Pancreas (tissue), 10 donors: ENCODE results near the gene AUH. TPM values are rescaled to one million over a fixed set of nuclear protein-coding genes. Genes with fewer than 3 reads are reported as not detected.
A peak's percentile ranks its signal among the peaks of the same experiment; 100 is the strongest.
"Not testable (repeated sequence)": the region's sequence is repeated elsewhere in the genome, so short reads cannot be mapped to it uniquely, and the experiment has no call there.

Experiments
- ATAC-seq, 4 donors: fragments of 200-7000 bp; cut with Tn5 transposase; one replicate each; pipeline versions ENCODE4 v1.8.0 to v1.9.1; 2020; ENCODE audit warnings: mild to moderate bottlenecking in 4 of 4, moderate library complexity in 4 of 4
- DNase-seq, 6 donors: peaks; one replicate each; pipeline ENCODE4 v3.0.0-alpha.2; 2020
- FAIRE-seq: peaks from 2 replicates; lab custom pipeline; 2012; peaks lifted over from hg19 to GRCh38; lab: Jason Lieb, UNC
- H3K27ac ChIP-seq, 4 donors: fragments of 200-600 bp; sonication (generic); 1 replicate in 3 of 4; 2 replicates in 1 of 4; pipeline versions ENCODE4 v1.5.0 to v1.8.0; 2020
- H3K27me3 ChIP-seq, 4 donors: fragments of 200-600 bp; one replicate each; pipeline ENCODE4 v1.8.0; 2021
- H3K36me3 ChIP-seq, 3 donors: fragments of 200-600 bp; sonication (generic) in 1 of 3; one replicate each; pipeline versions ENCODE4 v1.5.0 to v1.8.0; 2020 to 2021
- H3K4me1 ChIP-seq, 3 donors: fragments of 200-600 bp; one replicate each; pipeline ENCODE4 v1.8.0; 2021
- H3K4me3 ChIP-seq, 4 donors: fragments of 200-600 bp; sonication (generic) in 2 of 4; one replicate each; pipeline versions ENCODE4 v1.5.0 to v1.8.0; 2020 to 2021
- H3K9me3 ChIP-seq, 4 donors: fragments of 200-600 bp; one replicate each; pipeline ENCODE4 v1.8.0; 2021
- CTCF ChIP-seq, 4 donors: fragments of 200-600 bp; sonication (generic) in 3 of 4; IDR thresholded peaks; one replicate each; pipeline versions ENCODE4 v1.5.0 to v1.8.0; 2021; ENCODE audit warnings: antibody characterized with exemption in 4 of 4
- WGBS, 2 donors: extraction: QIAGEN DNeasy Blood & Tissue Kit; methylation state at CpG; one replicate each; pipeline ENCODE4 v1.1.7; 2013; 5-methylcytosine and 5-hydroxymethylcytosine counted together
- intact Hi-C, 3 donors: fragments of 100-400 bp; cut with DNase I; formaldehyde crosslinking; loops; one replicate each; pipeline versions ENCODE4 v1.11.1 to v1.14.2; 2022
- polyA plus RNA-seq, 2 donors: library from polyadenylated mRNA; stranded (reverse); fragments of 200-250 nt; gene quantifications; one replicate each; pipeline ENCODE4 v1.2.3, GENCODE V29; 2013
- total RNA-seq, 6 donors: library from RNA; stranded (reverse); fragmentation: NEBNext Ultra II Directional in 4 of 6; extraction: Animal tissue kit (Norgen Biotek cat#: 25700) in 4 of 6; gene quantifications; one replicate each; pipeline versions ENCODE4 v1.2.1 to v1.2.4, GENCODE V29; 2021 to 2023
- donor health status: healthy with polysubstance abuse.
- donor health status: DM: no; HTN: no; CAD: no; lungs with moderate emphysema.
- donor health status: DM: no; HTN: no; CAD: no.
- donor health status: control.
- donor health status: control.
- donor health status: Bipolar disorder and iron deficiency.
- donor health status: DM: yes; HTN: yes; CAD: no.
- donor health status: DM: no; HTN: no; CAD: no.
- donor health status: DM: no; HTN: no; CAD: no.
- donor health status: DM: yes; HTN: yes; CAD: no.

AUH gene
- total and polyA plus RNA-seq, 8 donors, result 11.2 to 19.5 (median 14.7) TPM

GRCh38 chr9:91200692-91201336, 160.9 kb downstream of the AUH start:
- H3K36me3 ChIP-seq, result no peaks in the 10 kb centered on the region
- no peak overlapping the region for H3K27ac ChIP-seq
- 97 to 98% methylated on average over 2 of the region's 2 CpGs for WGBS, 2 donors
- DNase-seq, result no peak
- ATAC-seq, result no peak
- H3K4me1 ChIP-seq, result peaks cover 22 to 36% (median 23%) of the 10 kb centered on the region in 3 donors
- no peak overlapping the region for H3K4me3 ChIP-seq
- no peak for FAIRE-seq
- H3K27me3 ChIP-seq, result no peaks in the 10 kb centered on the region
- no peak for TF ChIP-seq CTCF (IDR thresholded peaks at IDR 0.05)
- intact Hi-C loops, result no loop called here
- H3K9me3 ChIP-seq, result no peaks in the 10 kb centered on the region

- intact Hi-C loops, result loop anchor here in 1 of 3 donors (10.0 kb wide), 1 partner anchor 225 kb away; the partner anchor contains the start of gene NFIL3
- Histone ChIP-seq H3K27ac (peak overlapping the region in 2 of 4 donors; percentile 99 to 100), H3K27me3 (no peaks in the 10 kb centered on the region), H3K36me3 (no peaks in the 10 kb centered on the region), H3K4me1 (peaks cover 30 to 45% (median 31%) of the 10 kb centered on the region in 3 donors), H3K9me3 (no peaks in the 10 kb centered on the region), H3K4me3 (no peak overlapping the region)
- DNase-seq (no peak), FAIRE-seq (peak; percentile 45), ATAC-seq (no peak)
- 59 to 63% methylated on average over 1 of the region's 1 CpG for WGBS, 2 donors
- TF ChIP-seq CTCF (IDR thresholded peaks at IDR 0.05), result no peak
Measured at GRCh38 chr9:91199739-91200497, 161.8 kb downstream of the AUH start.

- not testable (repeated sequence) for H3K27me3 ChIP-seq, DNase-seq, H3K36me3 ChIP-seq, FAIRE-seq, ATAC-seq, H3K9me3 ChIP-seq, H3K4me3 ChIP-seq
- intact Hi-C loops, result loop anchor here in 1 of 3 donors (10.0 kb wide), 1 partner anchor 226 kb away; the partner anchor contains the start of gene NFIL3
- Histone ChIP-seq H3K4me1 (peaks cover 34 to 53% (median 41%) of the 10 kb centered on the region in 3 donors), H3K27ac (peak overlapping the region in 3 of 4 donors; percentile 53 to 100 (median 99))
- 95 to 96% methylated on average over 5 of the region's 5 CpGs for WGBS, 2 donors
Measured at GRCh38 chr9:91198881-91199280, 162.8 kb downstream of the AUH start.

- intact Hi-C loops, result loop anchor here in 1 of 3 donors (10.0 kb wide), 1 partner anchor 226 kb away; the partner anchor contains the start of gene NFIL3
- peaks cover 36 to 53% (median 46%) of the 10 kb centered on the region in 3 donors for H3K4me1 ChIP-seq
- ATAC-seq, result no peak
- H3K4me3 ChIP-seq, result no peak overlapping the region
- peak overlapping the region; percentile 53 to 100 (median 100) for H3K27ac ChIP-seq
- no peaks in the 10 kb centered on the region for H3K27me3 ChIP-seq
- no peak for DNase-seq
- H3K9me3 ChIP-seq, result no peaks in the 10 kb centered on the region
- TF ChIP-seq CTCF (IDR thresholded peaks at IDR 0.05), result no peak
- no peak for FAIRE-seq
- no peaks in the 10 kb centered on the region for H3K36me3 ChIP-seq
Measured at GRCh38 chr9:91198405-91198804, 163.3 kb downstream of the AUH start.
